ENCODE data around the gene KLHL29.

DNA sequence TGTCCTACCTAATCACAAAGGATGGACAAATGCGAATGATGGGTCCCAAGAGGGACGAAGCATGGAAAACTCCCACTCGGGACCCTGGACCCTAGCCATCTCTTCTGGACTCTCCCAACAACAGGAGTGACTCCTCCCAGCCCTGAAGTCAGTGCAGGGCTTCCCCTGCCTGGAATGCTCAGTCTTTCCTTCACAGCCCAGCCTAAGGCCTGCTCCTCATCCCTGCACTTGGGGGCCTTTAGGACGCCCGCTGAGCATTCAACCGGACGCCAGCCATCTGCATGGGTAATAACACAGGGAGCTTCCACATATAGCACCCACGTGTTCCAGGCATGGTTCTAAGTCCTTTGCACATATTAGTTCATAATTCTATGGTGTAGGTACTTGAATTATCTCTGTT is 237.5 kb downstream of the KLHL29 start:
- TF ChIP-seq CTCF (conservative IDR thresholded peaks at IDR 0.05; ENCODE audit: low read length) (no peak), EZH2phosphoT487 (IDR thresholded peaks at IDR 0.05; ENCODE audit: borderline replicate concordance) (no peak)

Data from Loucy (cell line).